GM18505 (cell line): Measurements from ENCODE around the gene CFAP74.

Experiments
- ATAC-seq: cut with Tn5 transposase; IDR thresholded peaks from one replicate; pipeline ENCODE4 v1.9.1; 2021; ENCODE audit not compliant: unreplicated experiment
- POLR2A ChIP-seq: IDR thresholded peaks from 4 replicates; pipeline ENCODE4 v1.6.1; 2011; ENCODE audit warnings: borderline replicate concordance; ENCODE audit not compliant: insufficient read depth, insufficient read length; ENCODE audit errors: extremely low read depth

Gene CFAP74

GRCh38 chr1:1956586-1957532, 46.7 kb downstream of the CFAP74 start:
- ATAC-seq, result no peak
- no peak for TF ChIP-seq POLR2A

DNA sequence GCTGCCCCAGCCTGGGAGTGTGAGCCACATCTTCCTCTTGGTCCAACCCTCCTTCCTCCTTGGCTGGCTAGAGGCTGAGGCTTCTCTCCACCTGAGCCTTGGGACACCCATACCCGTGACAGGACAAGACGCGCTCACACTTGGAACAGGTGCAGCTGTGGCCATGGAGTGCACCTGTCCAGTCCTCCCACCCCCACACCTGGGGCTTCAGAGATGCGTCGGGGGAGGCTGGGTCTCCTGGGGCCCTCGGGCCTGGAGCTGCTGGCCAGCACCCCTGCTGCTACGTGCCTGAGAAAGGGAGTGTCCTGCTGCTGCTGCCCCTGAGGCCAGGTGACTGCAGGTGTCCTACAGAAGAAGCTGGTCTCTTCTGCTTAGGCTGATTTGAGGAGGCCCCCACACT, 47.5 kb downstream of the CFAP74 start:
- ATAC-seq, result no peak

GRCh38 chr1:1955621-1956094, 47.9 kb downstream of the CFAP74 start:
- ATAC-seq, result no peak
- no peak for TF ChIP-seq POLR2A

More for the DNA sequence above, 47.5 kb downstream of the CFAP74 start:
- TF ChIP-seq POLR2A, result no peak

DNA sequence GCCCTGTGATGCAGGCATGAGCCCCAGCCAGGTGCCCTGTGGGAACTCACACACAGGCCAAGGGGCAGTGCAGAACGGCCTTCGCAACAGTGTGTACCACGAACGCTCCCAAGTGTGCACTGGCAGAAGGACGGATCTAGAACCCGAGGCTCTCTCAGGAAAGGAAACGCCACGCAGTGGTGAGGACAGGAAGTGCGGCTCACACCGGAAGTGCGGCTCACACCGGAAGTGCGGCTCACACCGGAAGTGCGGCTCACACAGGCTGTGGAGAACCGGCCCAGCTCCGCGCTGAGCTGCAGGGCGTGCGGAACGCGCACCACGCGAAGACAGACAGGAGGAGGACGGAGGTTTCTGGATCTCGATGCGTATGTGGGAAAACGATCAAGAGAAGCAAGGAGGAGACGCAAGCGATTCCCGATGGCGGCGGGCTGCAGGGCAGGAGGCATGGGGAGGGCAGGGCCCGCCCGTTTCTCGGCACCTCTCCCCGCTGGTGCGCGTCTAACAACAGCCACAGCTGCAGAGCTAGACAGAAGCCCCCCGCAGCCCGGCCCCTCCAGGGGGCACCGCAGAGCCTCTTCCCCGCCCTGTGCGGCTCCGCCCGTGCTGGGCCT, 48.6 kb downstream of the CFAP74 start:
- no peak for ATAC-seq
- no peak for TF ChIP-seq POLR2A

GRCh38 chr1:1954015-1954414, 49.6 kb downstream of the CFAP74 start:
- ATAC-seq, result no peak
- no peak for TF ChIP-seq POLR2A

- ATAC-seq, result no peak
- no peak for TF ChIP-seq POLR2A
These were observed 52.6 kb downstream of the CFAP74 start for GRCh38 chr1:1950940-1951339.

DNA sequence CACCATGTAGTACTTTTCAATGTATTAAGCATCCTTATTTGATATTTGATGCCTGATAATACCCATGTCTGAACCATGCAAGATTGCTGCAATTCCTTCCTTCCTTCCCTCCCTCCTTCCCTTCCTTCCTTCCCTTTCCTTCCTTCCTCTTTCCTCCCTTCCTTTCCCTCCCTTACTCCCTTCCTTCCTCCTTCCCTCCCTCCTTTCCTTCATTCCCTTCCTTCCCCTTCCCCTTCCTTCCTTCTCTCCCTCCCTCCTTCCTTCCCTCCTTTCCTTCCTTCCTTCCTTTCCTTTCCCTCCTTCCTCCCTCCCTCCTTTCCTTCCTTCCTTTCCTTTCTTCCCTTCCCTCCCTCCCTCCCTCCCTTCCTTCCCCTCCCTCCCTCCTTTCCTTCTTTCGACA, 54.8 kb downstream of the CFAP74 start:
- no peak for ATAC-seq
- TF ChIP-seq POLR2A, result no peak

GRCh38 chr1:1947493-1947892, 56.1 kb downstream of the CFAP74 start:
- TF ChIP-seq POLR2A, result no peak
- no peak for ATAC-seq

- no peak for ATAC-seq
- TF ChIP-seq POLR2A, result no peak
These were observed 57.0 kb downstream of the CFAP74 start for GRCh38 chr1:1946540-1946939.

GRCh38 chr1:1945782-1946393, 57.7 kb downstream of the CFAP74 start:
- no peak for TF ChIP-seq POLR2A
- ATAC-seq, result no peak

DNA sequence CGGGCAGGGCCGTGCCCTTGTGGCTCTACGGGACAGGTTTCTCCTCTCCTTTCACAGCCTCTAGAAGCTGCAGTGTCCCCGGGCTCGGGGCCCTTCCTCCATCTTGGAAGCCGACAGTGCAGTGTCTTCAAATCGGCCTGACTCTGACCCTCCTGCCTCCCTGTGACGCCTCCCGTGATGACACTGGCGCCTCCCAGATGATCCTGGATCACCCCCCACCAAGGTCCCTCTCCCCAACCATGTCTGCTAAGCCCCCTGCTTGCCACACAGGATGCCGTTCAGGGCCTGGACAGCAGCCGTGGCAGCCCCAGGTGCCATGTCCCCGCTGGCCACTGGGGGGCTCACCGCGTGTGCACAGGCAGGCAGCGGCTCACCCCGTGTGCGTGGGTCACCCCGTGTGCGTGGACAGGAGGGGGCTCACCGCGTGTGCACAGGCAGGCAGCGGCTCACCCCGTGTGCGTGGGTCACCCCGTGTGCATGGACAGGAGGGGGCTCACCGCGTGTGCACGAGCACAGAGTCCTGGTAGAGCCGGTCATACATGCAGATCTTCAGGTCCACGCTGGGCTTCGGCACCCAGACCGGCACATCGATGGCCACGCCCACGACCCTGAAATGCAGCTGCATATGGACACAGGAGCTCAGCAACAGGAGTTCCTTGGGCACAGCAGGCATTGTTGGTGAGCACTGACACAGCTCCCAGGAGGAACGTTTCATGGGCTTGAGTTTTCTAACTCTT, 59.6 kb downstream of the CFAP74 start:
- ATAC-seq, result no peak
- no peak for TF ChIP-seq POLR2A

- ATAC-seq, result no peak
- no peak for TF ChIP-seq POLR2A
These were observed 60.6 kb downstream of the CFAP74 start for GRCh38 chr1:1942753-1943656.

DNA sequence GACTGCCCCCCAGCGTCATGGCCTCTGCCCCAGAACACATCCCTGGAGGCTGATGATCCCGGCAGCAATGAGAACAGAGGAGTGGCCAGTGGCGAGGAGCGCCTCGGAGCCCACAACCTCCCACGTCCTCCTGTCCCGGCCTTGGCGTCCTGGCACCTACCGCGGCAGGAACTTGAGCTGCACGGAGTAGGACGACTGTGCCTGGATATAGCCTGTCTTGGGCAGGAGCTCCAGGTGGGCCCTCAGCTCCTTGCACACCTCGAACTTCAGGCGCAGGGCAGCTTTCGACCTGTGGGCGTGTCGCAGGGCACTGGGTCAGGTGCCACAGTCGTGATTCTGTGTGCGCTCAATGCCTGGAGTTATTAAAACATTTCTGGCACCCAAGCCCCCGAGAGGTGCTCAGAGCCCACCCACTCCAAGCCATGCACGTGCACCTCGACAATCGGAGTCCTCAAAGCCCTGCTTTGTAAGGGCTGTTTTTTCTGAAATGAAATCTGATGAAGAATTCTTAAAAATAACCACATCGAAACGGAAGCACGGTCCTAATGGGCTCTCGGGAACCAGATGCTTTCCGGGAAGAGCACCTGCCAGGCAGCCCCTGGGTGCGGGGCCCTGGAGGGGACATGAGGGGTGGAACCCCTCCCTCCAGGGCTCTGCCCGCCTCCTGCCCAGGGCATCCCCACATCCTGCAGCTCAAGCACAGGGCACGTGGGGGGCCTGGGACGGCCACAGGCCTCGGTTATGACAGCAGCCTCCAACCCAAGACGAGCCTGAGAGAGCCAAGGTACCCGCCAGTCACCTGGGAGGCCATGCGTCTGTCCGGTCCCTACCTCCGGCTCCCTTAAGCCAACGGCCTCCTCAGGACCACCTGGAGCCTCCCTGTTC, 61.5 kb downstream of the CFAP74 start:
- no peak for ATAC-seq
- TF ChIP-seq POLR2A, result no peak
